ENCODE data around the gene DOK3.

Gene DOK3

GRCh38 chr5:177511796-177512675 lies 2.4 kb upstream of the DOK3 start:
- no peak for DNase-seq

GRCh38 chr5:177511181-177511580 lies 1.6 kb upstream of the DOK3 start:
- DNase-seq = no peak

DNA sequence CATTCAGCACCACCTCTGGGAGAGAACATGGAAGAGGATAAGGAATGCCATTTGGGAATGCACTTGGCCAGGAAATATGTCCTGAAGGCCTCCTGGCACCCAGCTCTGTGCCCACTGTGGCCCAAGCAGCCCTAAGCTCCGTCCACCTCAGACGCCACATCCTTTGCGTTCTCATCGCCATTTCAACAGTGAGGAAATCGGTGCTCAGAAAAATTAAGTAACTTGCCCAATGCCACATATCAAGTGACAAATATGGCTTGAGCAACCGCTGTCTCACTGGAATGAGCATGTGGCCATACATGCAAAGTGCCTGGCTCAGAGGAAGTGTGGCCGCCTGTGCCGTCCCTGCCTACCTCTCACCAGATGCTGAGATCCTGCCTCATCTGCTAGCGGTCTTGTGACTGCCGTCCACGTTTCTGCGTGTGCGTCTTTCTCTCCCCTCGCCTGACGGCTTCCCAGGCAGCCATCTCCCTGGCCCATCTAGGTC lies 984 bp upstream of the DOK3 start:
- DNase-seq = peak in 1 of 2 donors; percentile 78

GRCh38 chr5:177509991-177510566 lies 453 bp upstream of the DOK3 start:
- peak in 1 of 2 donors; percentile 50 for DNase-seq

DNA sequence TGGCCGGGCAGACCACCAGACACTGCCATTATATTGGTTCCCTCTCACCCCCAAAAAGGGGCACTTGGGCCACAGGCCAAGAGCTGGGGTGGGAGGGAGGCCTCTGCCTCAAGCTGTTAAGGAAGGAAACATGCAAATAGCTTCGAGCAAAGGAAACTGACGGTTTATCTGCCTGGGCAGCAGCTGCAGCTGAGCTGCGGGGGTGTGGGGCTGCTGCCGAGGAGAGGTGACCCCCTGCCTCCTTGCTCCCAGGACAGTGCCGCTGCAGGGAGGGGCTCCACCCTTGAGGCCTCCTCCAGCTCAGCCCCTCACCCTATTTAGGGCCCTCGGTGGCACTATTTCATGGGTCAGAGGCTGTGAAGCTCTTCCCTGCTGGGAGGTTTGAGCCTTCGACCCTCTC lies 789 bp downstream of the DOK3 start:
- peak in 1 of 2 donors; percentile 34 for DNase-seq

DNA sequence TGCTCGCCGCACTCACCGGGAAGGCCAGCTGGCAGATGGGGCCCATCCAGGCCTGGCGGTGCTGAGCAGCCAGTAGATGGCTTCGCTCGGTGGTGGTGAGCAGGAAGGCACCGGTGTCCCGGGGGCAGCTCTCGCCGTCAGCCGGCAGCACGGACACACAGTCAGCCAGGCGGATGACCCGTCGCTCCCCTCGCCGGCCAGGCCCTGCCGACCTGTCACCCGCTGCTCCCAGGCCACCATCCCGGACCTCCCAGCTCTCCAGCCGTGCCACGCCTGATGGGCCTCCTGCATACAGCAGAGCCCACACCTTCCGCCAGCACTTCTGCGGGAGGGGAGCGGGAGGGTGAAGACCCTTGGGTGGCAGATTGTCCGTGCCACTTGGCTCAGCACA lies 1.4 kb downstream of the DOK3 start:
- no peak for DNase-seq

DNA sequence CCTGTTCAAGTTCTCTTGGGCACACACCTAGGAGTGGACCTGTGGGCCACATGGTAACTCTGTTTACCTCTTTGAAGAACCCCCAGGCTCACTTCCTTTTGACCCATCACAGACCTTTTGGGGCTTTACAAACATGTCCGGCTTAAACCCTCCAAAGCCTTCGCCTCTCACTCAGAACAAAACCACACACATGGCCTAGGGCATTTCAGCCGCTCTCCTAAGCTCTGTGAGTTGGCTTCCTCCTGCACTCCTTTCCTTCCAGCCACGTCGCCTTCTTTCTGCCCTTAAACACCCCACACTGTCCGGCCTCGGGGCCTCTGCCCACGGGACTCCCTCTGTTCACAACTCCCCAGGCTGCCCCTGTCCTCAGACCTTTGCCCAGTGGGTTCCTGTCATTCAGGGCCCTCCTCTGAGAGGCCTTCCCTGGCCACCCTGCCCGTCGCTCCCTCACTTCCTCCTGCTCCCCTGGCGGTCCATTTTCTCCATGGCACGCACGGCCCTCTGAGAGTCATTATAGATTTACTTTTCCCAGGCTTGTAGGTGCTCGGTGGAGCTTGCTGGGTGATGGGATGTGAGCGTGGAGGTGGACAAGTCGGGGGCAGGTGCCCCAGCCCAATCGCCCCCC lies 1.9 kb downstream of the DOK3 start:
- DNase-seq = peak in 1 of 2 donors; percentile 30

GRCh38 chr5:177507165-177507564 lies 2.5 kb downstream of the DOK3 start:
- no peak for DNase-seq

GRCh38 chr5:177505075-177505474 lies 4.6 kb downstream of the DOK3 start:
- DNase-seq = no peak

- DNase-seq = no peak
These were observed 5.3 kb downstream of the DOK3 start for GRCh38 chr5:177504086-177505056.

- no peak for DNase-seq
These were observed 6.1 kb downstream of the DOK3 start for GRCh38 chr5:177503351-177504085.

DNA sequence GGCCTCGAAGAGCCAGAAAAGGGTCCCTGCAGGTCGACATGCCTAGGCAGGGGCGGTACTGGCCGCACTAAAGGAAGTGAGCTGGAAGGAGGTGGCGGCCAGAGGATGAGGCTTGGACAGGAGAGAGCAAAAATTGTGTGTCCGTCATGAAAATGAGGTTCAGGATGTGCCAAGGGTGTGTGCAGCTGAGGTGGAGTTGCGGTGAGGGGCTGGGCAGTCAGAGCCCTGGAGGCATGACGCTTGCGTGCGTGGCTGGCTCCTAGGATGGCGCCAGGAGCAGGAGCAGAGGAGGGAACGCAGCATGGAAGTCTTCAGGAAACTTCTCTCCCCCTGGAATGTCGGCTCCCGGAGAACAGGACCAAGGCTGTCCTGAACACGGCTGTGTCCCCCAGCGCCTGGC lies 6.7 kb downstream of the DOK3 start:
- DNase-seq = no peak

DNA sequence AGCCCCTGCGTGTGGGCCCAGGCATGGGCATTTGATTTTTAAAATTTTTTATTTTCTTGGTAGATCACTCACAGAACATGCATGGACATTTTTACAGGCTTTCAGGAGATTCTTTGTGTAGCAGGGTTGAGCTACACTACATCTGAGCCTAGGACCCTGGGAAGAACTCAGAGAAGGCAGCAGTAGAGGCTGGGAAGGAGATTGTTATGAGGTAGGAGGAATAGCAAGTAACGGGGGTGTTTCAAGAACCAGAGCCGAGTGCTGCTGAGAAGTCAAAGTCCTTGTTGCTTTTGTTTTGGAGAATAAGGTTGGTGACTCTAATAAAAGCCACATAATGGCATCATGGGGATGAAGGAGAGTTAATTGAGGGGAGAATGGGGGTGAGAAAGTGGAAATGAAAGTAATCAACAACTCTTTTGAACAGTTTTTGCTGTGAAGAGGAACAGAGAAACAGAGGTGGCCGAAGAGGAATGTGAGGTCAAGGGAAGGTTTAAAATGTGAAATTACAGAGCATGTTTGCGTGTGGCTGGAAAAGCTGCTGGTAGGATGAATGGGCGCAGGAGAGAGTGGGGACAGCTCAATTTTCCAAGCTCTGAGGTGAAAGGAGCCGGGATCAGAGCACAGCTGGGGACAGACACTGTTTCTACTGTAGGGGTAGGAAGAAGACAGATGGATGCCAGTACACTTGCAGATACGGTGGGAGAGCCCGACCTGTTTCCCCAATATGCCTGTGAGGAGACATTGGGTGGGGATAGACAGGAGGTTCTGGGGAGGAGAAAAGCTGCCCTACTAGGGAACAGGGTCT lies 7.5 kb downstream of the DOK3 start:
- no peak for DNase-seq

- DNase-seq = peak; percentile 81 to 83
These were observed 8.7 kb downstream of the DOK3 start for GRCh38 chr5:177500685-177501522.

DNA sequence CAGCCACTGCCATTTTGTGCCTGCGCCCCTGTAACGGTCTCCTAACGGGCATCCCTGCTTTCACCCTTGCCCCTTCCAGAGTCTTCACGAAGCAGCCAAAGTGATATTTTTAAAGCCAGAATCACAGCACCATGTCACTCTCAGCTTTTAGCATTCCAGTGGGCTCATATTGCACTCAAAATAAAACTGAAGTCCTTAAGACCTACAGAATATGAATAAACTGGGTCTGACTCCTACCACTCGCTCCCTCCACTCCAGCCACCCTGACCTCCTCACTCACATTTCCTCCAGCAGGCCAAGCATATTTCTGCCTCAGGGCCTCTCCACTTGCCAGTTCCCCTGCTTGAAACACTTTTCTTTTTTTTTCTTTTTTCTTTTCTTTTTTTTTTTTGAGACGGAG lies 9.8 kb downstream of the DOK3 start:
- no peak for DNase-seq

DNA sequence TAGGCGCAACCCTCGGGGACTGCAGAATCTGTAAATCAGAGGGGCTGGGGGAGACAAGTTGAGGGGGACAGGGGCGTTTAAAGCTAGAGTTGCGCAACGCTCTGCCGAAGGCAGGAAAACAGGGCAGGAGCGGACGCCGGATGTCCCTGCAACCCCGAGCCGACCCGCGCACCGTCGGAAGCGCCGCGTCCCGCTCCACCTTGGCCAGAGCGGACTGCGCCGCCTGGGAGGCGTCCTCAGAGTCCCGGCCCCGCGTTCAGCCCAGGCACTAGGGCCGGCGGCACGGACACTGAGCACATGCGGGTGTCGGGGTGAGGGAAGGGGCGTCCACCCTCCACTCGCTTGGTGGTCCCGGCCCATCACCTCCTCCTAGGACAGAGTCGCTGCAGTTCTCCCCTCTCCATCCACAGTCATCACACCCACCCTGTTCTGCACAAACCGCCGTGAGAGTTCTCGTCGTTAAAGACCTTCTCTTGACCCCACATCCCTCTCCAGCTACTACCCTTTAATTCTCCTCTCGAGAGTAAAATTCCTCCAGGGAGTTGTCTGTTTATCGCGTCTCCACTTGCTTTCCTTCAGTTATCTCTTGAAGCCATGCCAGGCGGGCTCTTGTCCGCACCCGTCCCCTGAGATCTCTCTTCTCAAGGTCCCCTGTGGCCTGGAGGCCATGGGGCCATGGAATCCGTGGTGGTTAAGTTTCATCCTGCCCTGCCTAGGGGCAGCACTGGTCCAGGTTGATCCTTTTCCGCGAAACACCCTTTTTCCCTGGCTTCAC lies 11.4 kb downstream of the DOK3 start:
- no peak for DNase-seq

- peak; percentile 94 to 95 for DNase-seq
These were observed 12.2 kb downstream of the DOK3 start, which contains the start of gene PDLIM7 for GRCh38 chr5:177497292-177498012. Gene PDLIM7, minus strand, starts transcription at chr5:177497604. Its CDS starts 1,092 bp downstream, at chr5:177496512.

- DNase-seq = peak in 1 of 2 donors; percentile 26
These were observed 12.8 kb downstream of the DOK3 start for GRCh38 chr5:177496727-177497291.

Measured in CD4-positive, alpha-beta T cell treated with Interleukin-1 beta for 1 hour (primary cell).